SK-N-SH treated with all-trans-retinoic acid at 6 μM for 48 hours (cell line): ENCODE results near the gene CTNNBL1.

Experiments used
- ATAC-seq: fragments of 200-7000 bp; cut with Tn5 transposase; 3 replicates; pipeline ENCODE4 v1.9.1; 2020; ENCODE audit warnings: mild to moderate bottlenecking, moderate library complexity
- CREB5 ChIP-seq: fragments of 250-450 bp; sonication (Bioruptor Pico); IDR thresholded peaks from 2 replicates; pipeline ENCODE4 v1.5.1; 2020; ENCODE audit warnings: low read depth, mild to moderate bottlenecking, moderate library complexity
- CSDC2 ChIP-seq: fragments of 250-450 bp; sonication (Bioruptor Pico); IDR thresholded peaks from 2 replicates; pipeline ENCODE4 v1.5.0; 2020; ENCODE audit warnings: mild to moderate bottlenecking, moderate library complexity
- CSRNP3 ChIP-seq: fragments of 250-450 bp; sonication (Bioruptor Pico); IDR thresholded peaks from 2 replicates; pipeline ENCODE4 v1.5.1; 2021; ENCODE audit warnings: mild to moderate bottlenecking, moderate library complexity
- ESRRG ChIP-seq: fragments of 250-450 bp; sonication (Bioruptor Pico); IDR thresholded peaks from 2 replicates; pipeline ENCODE4 v1.6.1; 2021; ENCODE audit warnings: mild to moderate bottlenecking
- GLIS3 ChIP-seq: fragments of 250-450 bp; sonication (Bioruptor Pico); IDR thresholded peaks from 2 replicates; pipeline ENCODE4 v1.5.0; 2020; ENCODE audit warnings: mild to moderate bottlenecking, moderate library complexity
- OSR1 ChIP-seq: fragments of 250-450 bp; sonication (Bioruptor Pico); IDR thresholded peaks from 2 replicates; pipeline ENCODE4 v1.8.0; 2022; ENCODE audit warnings: moderate library complexity, mild to moderate bottlenecking, inconsistent platforms
- POU6F1 ChIP-seq: fragments of 250-450 bp; sonication (Bioruptor Pico); IDR thresholded peaks from 2 replicates; pipeline ENCODE4 v1.8.0; 2021; ENCODE audit warnings: low read depth, mild to moderate bottlenecking, moderate library complexity, borderline replicate concordance
- PPARA ChIP-seq: fragments of 250-450 bp; sonication (Bioruptor Pico); IDR thresholded peaks from 2 replicates; pipeline ENCODE4 v1.5.0; 2020; ENCODE audit warnings: mild to moderate bottlenecking, borderline replicate concordance
- RARB ChIP-seq: fragments of 250-450 bp; sonication (Bioruptor Pico); IDR thresholded peaks from 2 replicates; pipeline ENCODE4 v1.8.0; 2021; ENCODE audit warnings: mild to moderate bottlenecking, moderate library complexity
- SNAI2 ChIP-seq: fragments of 250-450 bp; sonication (Bioruptor Pico); IDR thresholded peaks from 2 replicates; pipeline ENCODE4 v1.5.0; 2020; ENCODE audit warnings: mild to moderate bottlenecking, moderate library complexity
- TCF4 ChIP-seq: fragments of 250-450 bp; sonication (Bioruptor Pico); IDR thresholded peaks from 2 replicates; pipeline ENCODE4 v1.8.0; 2021; ENCODE audit warnings: mild to moderate bottlenecking, moderate library complexity, borderline replicate concordance
- TOX ChIP-seq: fragments of 250-450 bp; sonication (Bioruptor Pico); IDR thresholded peaks from 2 replicates; pipeline ENCODE4 v1.8.0; 2021; ENCODE audit warnings: mild to moderate bottlenecking, moderate library complexity, borderline replicate concordance
- TSHZ2 ChIP-seq: fragments of 250-450 bp; sonication (Bioruptor Pico); IDR thresholded peaks from 2 replicates; pipeline ENCODE4 v1.5.0; 2020; ENCODE audit warnings: mild to moderate bottlenecking, moderate library complexity
- ZC3H10 ChIP-seq: fragments of 250-450 bp; sonication (Bioruptor Pico); IDR thresholded peaks from 2 replicates; pipeline ENCODE4 v1.5.1; 2021; ENCODE audit warnings: mild to moderate bottlenecking, moderate library complexity
- ZNF565 ChIP-seq: fragments of 450-650 bp; formaldehyde crosslinking; conservative IDR thresholded peaks from 2 replicates; pipeline ENCODE4 v1.5.0; 2020; ENCODE audit warnings: low read depth, mild to moderate bottlenecking, moderate library complexity
- ZNF70 ChIP-seq: fragments of 450-650 bp; formaldehyde crosslinking; IDR thresholded peaks from 2 replicates; pipeline ENCODE4 v1.5.0; 2020; ENCODE audit warnings: mild to moderate bottlenecking, moderate library complexity
- ZNF8 ChIP-seq: fragments of 450-650 bp; formaldehyde crosslinking; IDR thresholded peaks from 2 replicates; pipeline ENCODE4 v1.5.0; 2020; ENCODE audit warnings: mild to moderate bottlenecking, moderate library complexity

CTNNBL1 gene

GRCh38 chr20:37741055-37741454 lies 47.2 kb downstream of the CTNNBL1 start (continued):
- TF ChIP-seq POU6F1 = no peak
- no peak for TF ChIP-seq TCF4 (CRISPR knock-in tag)
- TF ChIP-seq ZC3H10 (CRISPR knock-in tag) = no peak
- TF ChIP-seq PPARA (CRISPR knock-in tag) = no peak
- TF ChIP-seq RARB = no peak
- TF ChIP-seq ESRRG (CRISPR knock-in tag) = no peak

GRCh38 chr20:37741570-37741969 lies 47.7 kb downstream of the CTNNBL1 start:
- peak; percentile 54 for ATAC-seq
- TF ChIP-seq CSRNP3 (CRISPR knock-in tag) = no peak
- no peak for TF ChIP-seq ZNF70 (CRISPR knock-in tag)

GRCh38 chr20:37742131-37742530 lies 48.3 kb downstream of the CTNNBL1 start:
- ATAC-seq = no peak
- no peak for TF ChIP-seq TCF4 (CRISPR knock-in tag)
- no peak for TF ChIP-seq TOX
- no peak for TF ChIP-seq RARB

GRCh38 chr20:37744347-37744746 lies 50.5 kb downstream of the CTNNBL1 start:
- ATAC-seq = no peak

More at GRCh38 chr20:37744347-37744746, 50.5 kb downstream of the CTNNBL1 start:
- TF ChIP-seq CSRNP3 (CRISPR knock-in tag) = no peak
- TF ChIP-seq TSHZ2 (CRISPR knock-in tag) = no peak
- TF ChIP-seq SNAI2 (CRISPR knock-in tag) = no peak
- no peak for TF ChIP-seq OSR1 (CRISPR knock-in tag)
- TF ChIP-seq TCF4 (CRISPR knock-in tag) = no peak
- no peak for TF ChIP-seq ZNF565 (CRISPR knock-in tag)
- no peak for TF ChIP-seq POU6F1
- TF ChIP-seq ZC3H10 (CRISPR knock-in tag) = no peak
- no peak for TF ChIP-seq ZNF8
- no peak for TF ChIP-seq CREB5 (CRISPR knock-in tag)
- TF ChIP-seq PPARA (CRISPR knock-in tag) = no peak
- TF ChIP-seq GLIS3 (CRISPR knock-in tag) = no peak
- TF ChIP-seq CSDC2 (CRISPR knock-in tag) = no peak
- TF ChIP-seq, all 23 proteins: peak for 0
